Common myeloid progenitor, CD34-positive (primary cell): ENCODE data around the gene ANKRD33B.
"Not testable (repeated sequence)": the region's sequence is repeated elsewhere in the genome, so short reads cannot be mapped to it uniquely, and the experiment has no call there.

Experiments used
- CTCF ChIA-PET: fragments of 350-600 bp; sonication (Branson Sonifier 250); formaldehyde crosslinking; loops from one replicate; lab custom pipeline; 2021; ENCODE audit warnings: antibody characterized with exemption; lab: Charles Lee
- POLR2A ChIA-PET: fragments of 350-600 bp; sonication (Branson Sonifier 250); formaldehyde crosslinking; loops from one replicate; lab custom pipeline; 2021; ENCODE audit warnings: antibody characterized with exemption; lab: Charles Lee
- DNase-seq, 3 donors: peaks; one replicate each; pipeline versions ENCODE4 v3.0.0 to v3.0.0-alpha.2; 2013
- H3K27ac ChIP-seq, 2 experiments: 1 replicate in 1 of 2; 2 replicates in 1 of 2; pipeline ENCODE4 v1.7.0; 2013; ENCODE audit warnings: inconsistent platforms in 2 of 2, low read length in 2 of 2, mild to moderate bottlenecking in 2 of 2, low read depth in 1 of 2, moderate library complexity in 1 of 2; ENCODE audit not compliant: severe bottlenecking in 2 of 2, insufficient read depth in 1 of 2, poor library complexity in 1 of 2
- H3K27me3 ChIP-seq, 5 experiments: replicated peaks in 2 of 5; 1 replicate in 3 of 5; 2 replicates in 2 of 5; pipeline versions ENCODE4 v1.6.1 to v1.7.0; 2013; ENCODE audit warnings: low read length in 4 of 5, mild to moderate bottlenecking in 2 of 5, moderate library complexity in 2 of 5, inconsistent platforms in 1 of 5; ENCODE audit not compliant: insufficient read depth in 5 of 5, control insufficient read depth in 4 of 5
- H3K36me3 ChIP-seq, 4 experiments: 1 replicate in 2 of 4; 2 replicates in 2 of 4; pipeline versions ENCODE4 v1.6.1 to v1.7.0; 2013; ENCODE audit warnings: low read length in 3 of 4, control low read depth in 1 of 4, mild to moderate bottlenecking in 1 of 4; ENCODE audit not compliant: control insufficient read depth in 4 of 4, insufficient read depth in 4 of 4
- H3K4me1 ChIP-seq, 4 experiments: 1 replicate in 3 of 4; 2 replicates in 1 of 4; pipeline versions ENCODE4 v1.6.1 to v1.7.1; 2013; ENCODE audit warnings: low read length in 3 of 4, mild to moderate bottlenecking in 3 of 4, control low read depth in 1 of 4, inconsistent platforms in 1 of 4, moderate library complexity in 1 of 4; ENCODE audit not compliant: control insufficient read depth in 4 of 4, insufficient read depth in 4 of 4; ENCODE audit errors: control extremely low read depth in 1 of 4
- H3K4me3 ChIP-seq, 7 experiments: 1 replicate in 4 of 7; 2 replicates in 3 of 7; pipeline versions ENCODE4 v1.5.1 to v1.7.0; 2013; ENCODE audit warnings: mild to moderate bottlenecking in 7 of 7, low read length in 6 of 7, moderate library complexity in 6 of 7, inconsistent platforms in 2 of 7, low read depth in 2 of 7, control low read depth in 1 of 7; ENCODE audit not compliant: insufficient read depth in 4 of 7, control insufficient read depth in 1 of 7; ENCODE audit errors: extremely low read depth in 1 of 7
- H3K9me3 ChIP-seq, 5 experiments: 1 replicate in 4 of 5; 2 replicates in 1 of 5; pipeline versions ENCODE4 v1.6.1 to v1.7.1; 2013; ENCODE audit warnings: low read length in 4 of 5, mild to moderate bottlenecking in 2 of 5, inconsistent platforms in 1 of 5, low read depth in 1 of 5, moderate library complexity in 1 of 5; ENCODE audit not compliant: control insufficient read depth in 4 of 5, insufficient read depth in 2 of 5; ENCODE audit errors: control extremely low read depth in 1 of 5
- WGBS: methylation state at CpG from one replicate; pipeline ENCODE4 v1.1.5; 2013; ENCODE audit not compliant: insufficient coverage; 5-methylcytosine and 5-hydroxymethylcytosine counted together

ANKRD33B gene

DNA sequence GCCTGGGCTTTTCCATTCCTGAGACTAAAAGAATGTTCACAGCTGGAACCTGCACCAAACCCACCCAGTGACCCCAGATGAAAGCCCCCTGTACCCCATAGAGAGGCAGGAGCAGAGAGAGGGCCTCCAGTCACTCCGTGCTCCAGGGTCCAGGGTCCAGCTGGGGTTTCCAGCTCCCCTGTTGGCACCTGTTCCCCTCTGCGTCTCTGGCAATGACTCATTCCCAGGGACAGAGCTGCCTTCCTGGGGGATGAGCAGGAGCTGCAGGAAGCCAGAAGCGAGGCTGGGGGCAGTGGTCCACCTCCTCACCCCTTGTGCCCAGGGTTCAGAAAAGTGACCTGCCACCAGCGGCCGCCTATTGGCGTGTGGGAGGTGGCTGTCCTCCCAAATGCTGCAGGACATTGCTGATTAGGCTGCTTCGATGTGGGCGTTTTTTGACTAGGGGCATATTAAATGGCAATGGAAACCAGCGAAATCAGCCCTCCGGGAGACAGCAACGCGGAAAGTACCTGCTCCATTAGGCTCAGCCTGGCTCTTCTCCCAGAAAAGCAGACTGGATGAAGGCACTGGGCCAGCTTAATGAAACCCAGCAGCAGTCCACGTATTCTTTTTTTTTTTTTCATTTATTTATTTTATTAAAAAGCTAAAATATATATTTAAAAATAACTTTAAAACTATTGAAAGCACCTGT is 99.8 kb downstream of the ANKRD33B start:
- 98% methylated on average over 12 of the region's 13 CpGs for WGBS
- CTCF ChIA-PET, result interaction anchor here (0.6 to 1.7 kb wide), 4 partner anchors 11 to 211 kb away, joined by 3 to 4 read pairs (median 3); no protein-coding TSS in a partner anchor
- no peaks in the 10 kb centered on the region for H3K27me3 ChIP-seq
- no peak overlapping the region for H3K4me3 ChIP-seq
- no peak for DNase-seq
- no peaks in the 10 kb centered on the region for H3K9me3 ChIP-seq
- POLR2A ChIA-PET, result no interaction called here
- no peaks in the 10 kb centered on the region for H3K36me3 ChIP-seq
- no peaks in the 10 kb centered on the region for H3K4me1 ChIP-seq
- no peak overlapping the region for H3K27ac ChIP-seq

- H3K27me3 ChIP-seq, POLR2A ChIA-PET, H3K9me3 ChIP-seq, H3K4me1 ChIP-seq, H3K27ac ChIP-seq, DNase-seq, H3K4me3 ChIP-seq, H3K36me3 ChIP-seq: not testable (repeated sequence)
- WGBS, result 100% methylated on average over 1 of the region's 6 CpGs
- CTCF ChIA-PET, result interaction anchor here (1.0 to 1.7 kb wide), 2 partner anchors 12 to 212 kb away, joined by 3 read pairs; no protein-coding TSS in a partner anchor
These were observed 100.4 kb downstream of the ANKRD33B start for GRCh38 chr5:10664180-10664769.

DNA sequence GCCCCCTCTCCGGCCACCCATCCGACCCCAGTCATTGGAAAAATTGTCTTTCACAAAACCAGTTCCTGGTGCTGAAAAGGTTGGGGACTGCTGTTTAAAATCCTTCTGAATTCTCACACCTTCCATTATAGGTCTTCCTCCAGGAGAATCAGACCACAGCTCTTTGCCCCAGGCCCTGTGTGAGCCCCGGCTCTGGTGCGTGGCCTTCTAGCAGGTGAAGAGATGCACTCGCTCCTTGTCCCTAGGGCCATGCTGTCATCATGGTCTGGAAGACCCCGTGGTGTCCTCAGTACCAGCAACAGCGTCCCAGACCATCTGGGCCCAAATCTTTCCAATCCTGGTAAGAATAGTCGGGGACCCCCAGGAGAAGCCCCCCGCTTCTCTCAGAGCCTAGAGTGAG is 101.9 kb downstream of the ANKRD33B start:
- WGBS, result 99% methylated on average over 7 of the region's 9 CpGs
- Histone ChIP-seq H3K9me3 (no peaks in the 10 kb centered on the region), H3K27ac (no peak overlapping the region), H3K36me3 (no peaks in the 10 kb centered on the region), H3K27me3 (no peaks in the 10 kb centered on the region), H3K4me1 (no peaks in the 10 kb centered on the region), H3K4me3 (no peak overlapping the region)
- CTCF ChIA-PET, result interaction anchor here (0.8 kb wide), 1 partner anchor 32 kb away, joined by 3 read pairs; no protein-coding TSS in a partner anchor
- no peak for DNase-seq
- POLR2A ChIA-PET, result no interaction called here

DNA sequence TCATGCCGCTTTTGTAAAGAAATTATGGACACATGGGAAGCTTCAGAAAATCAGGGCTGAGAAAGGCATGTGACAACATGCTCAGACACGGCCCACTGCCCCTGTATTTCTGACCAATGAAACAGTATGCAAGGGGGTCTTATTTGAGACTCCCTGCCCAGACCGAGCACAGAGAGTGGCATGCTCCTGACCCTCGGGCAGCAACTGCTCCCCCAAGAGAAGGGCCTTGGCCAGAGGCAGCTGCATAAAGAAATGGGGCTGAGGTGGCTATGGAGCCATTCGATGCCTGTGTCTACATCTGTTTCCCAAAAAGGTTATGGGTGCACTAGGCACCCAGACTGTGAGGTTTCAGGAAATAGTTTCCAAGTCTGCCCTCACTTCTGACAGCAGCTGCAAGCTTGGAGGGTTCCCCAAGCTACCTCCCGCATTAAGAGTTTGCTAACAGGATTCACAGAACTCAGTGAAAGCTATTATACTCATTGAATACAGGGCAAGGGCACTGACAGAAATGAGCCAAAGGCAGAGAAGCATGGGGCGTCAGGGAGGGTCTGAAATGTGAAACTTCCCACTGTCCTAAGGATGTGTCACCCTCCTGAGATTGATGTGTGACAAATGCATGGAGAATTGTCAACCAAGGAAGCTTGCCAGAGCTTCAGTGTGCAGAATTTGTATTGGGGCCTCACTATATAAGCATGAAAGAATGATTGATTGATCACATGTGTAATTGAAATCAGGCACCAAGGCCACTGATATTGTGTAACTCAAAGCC is 102.8 kb downstream of the ANKRD33B start:
- POLR2A ChIA-PET, result interaction anchor here (0.8 kb wide), 2 partner anchors 30 to 224 kb away, joined by 3 read pairs; no protein-coding TSS in a partner anchor
- no peaks in the 10 kb centered on the region for H3K9me3 ChIP-seq
- CTCF ChIA-PET, result no interaction called here
- H3K27me3 ChIP-seq, result no peaks in the 10 kb centered on the region
- H3K4me1 ChIP-seq, result no peaks in the 10 kb centered on the region
- DNase-seq, result no peak
- no peak overlapping the region for H3K4me3 ChIP-seq
- WGBS, result 95% methylated on average over 7 of the region's 7 CpGs
- no peaks in the 10 kb centered on the region for H3K36me3 ChIP-seq
- no peak overlapping the region for H3K27ac ChIP-seq

- Histone ChIP-seq H3K27ac (no peak overlapping the region), H3K4me3 (no peak overlapping the region), H3K27me3 (no peaks in the 10 kb centered on the region), H3K36me3 (no peaks in the 10 kb centered on the region), H3K4me1 (no peaks in the 10 kb centered on the region), H3K9me3 (no peaks in the 10 kb centered on the region)
- ChIA-PET CTCF (no interaction called here), POLR2A (no interaction called here)
- WGBS, result 98% methylated on average over 5 of the region's 6 CpGs
- DNase-seq, result no peak
These were observed 103.7 kb downstream of the ANKRD33B start for GRCh38 chr5:10667431-10668057.

DNA sequence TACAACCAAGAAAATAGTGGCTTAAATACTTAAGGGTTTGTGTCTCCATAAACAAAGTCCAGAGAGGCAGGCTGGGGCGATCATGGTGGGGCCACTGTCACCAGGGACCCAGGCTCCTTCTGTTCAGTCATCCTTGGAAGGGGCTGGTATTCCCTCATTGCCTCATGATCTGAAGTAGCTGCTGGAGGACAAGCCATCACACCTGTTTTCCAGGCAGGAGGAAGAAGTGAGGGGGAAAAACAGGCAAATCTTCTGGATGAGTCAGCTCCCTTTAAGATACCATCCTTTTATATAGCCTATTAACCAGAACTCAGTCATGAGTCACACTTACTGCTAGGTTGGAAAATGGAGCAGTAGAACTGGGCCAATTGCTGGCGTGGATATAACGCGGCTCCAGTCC is 104.8 kb downstream of the ANKRD33B start:
- no peak for DNase-seq
- ChIA-PET POLR2A (no interaction called here), CTCF (no interaction called here)
- Histone ChIP-seq H3K36me3 (no peaks in the 10 kb centered on the region), H3K27me3 (no peaks in the 10 kb centered on the region), H3K27ac (no peak overlapping the region), H3K4me1 (no peaks in the 10 kb centered on the region), H3K4me3 (no peak overlapping the region), H3K9me3 (no peaks in the 10 kb centered on the region)
- 95% methylated on average over 4 of the region's 4 CpGs for WGBS
